ENCODE data around the gene PDZD2. TPM values are rescaled to one million over a fixed set of nuclear protein-coding genes. Genes with fewer than 3 reads are reported as not detected.
"Not testable (repeated sequence)": the region's sequence is repeated elsewhere in the genome, so short reads cannot be mapped to it uniquely, and the experiment has no call there.

Gene PDZD2
- total and polyA plus RNA-seq, 5 donors, result 40.4 to 188 (median 109) TPM

DNA sequence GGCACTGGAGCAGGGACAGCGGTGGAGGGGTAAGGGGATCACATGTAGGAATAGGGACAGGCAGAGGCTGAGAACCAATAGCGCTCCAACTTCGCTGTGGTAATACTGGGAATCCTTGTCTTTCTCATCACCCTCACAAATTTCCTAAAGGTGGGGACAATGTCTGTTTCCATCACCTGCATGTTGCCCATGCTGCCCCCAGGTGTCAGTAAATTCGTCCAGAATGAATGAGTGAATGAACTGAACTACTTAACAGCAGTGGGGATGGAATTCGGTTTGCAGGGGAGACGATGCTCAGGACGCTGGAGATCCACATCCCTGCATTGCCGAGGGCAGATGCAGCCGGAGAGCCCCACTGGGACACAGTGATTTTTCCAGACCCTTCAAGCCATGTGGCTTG, 129.9 kb downstream of the PDZD2 start:
- H3K9me3 ChIP-seq (ENCODE audit: control insufficient read depth, low read length), result no peaks in the 10 kb centered on the region
- WGBS, result 87% methylated on average over 9 of the region's 9 CpGs
- peaks cover 4% of the 10 kb centered on the region for H3K4me1 ChIP-seq (ENCODE audit: control insufficient read depth, insufficient read depth, low read length)
- H3K4me3 ChIP-seq (ENCODE audit: low read length), result no peak overlapping the region
- no peaks in the 10 kb centered on the region for H3K27me3 ChIP-seq (ENCODE audit: control insufficient read depth, insufficient read depth)
- intact Hi-C loops (cut with DNase I), result no loop called here
- H3K27ac ChIP-seq (ENCODE audit: low read length), result no peak overlapping the region
- DNase-seq, result no peak
- no peak for ATAC-seq

DNA sequence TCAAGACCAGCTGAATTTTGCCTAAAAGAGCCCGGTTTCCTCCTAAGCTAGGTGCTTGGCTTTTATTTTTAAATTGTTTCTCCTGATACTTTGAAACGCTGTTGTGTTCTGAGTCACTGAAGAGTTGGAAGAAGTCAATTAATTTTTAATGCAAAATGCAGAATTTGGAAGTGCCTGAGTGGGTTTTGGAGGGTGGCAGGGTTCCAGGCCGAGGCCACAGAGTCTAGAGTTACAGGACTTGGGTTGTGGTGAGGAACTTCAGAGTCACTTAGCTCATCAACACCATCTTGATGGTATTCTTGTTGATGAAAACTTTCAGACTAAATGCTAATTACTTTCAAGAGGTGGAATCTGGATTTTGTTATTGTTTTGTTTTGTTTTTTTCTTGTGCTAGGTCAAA, 130.6 kb downstream of the PDZD2 start:
- Histone ChIP-seq H3K27ac (ENCODE audit: low read length) (no peak overlapping the region), H3K9me3 (ENCODE audit: control insufficient read depth, low read length) (no peaks in the 10 kb centered on the region), H3K4me1 (ENCODE audit: control insufficient read depth, insufficient read depth, low read length) (peaks cover 4% of the 10 kb centered on the region), H3K4me3 (ENCODE audit: low read length) (no peak overlapping the region), H3K27me3 (ENCODE audit: control insufficient read depth, insufficient read depth) (no peaks in the 10 kb centered on the region)
- DNase-seq, result no peak
- ATAC-seq, result no peak
- 70% methylated on average over 3 of the region's 3 CpGs for WGBS
- intact Hi-C loops (cut with DNase I), result no loop called here

DNA sequence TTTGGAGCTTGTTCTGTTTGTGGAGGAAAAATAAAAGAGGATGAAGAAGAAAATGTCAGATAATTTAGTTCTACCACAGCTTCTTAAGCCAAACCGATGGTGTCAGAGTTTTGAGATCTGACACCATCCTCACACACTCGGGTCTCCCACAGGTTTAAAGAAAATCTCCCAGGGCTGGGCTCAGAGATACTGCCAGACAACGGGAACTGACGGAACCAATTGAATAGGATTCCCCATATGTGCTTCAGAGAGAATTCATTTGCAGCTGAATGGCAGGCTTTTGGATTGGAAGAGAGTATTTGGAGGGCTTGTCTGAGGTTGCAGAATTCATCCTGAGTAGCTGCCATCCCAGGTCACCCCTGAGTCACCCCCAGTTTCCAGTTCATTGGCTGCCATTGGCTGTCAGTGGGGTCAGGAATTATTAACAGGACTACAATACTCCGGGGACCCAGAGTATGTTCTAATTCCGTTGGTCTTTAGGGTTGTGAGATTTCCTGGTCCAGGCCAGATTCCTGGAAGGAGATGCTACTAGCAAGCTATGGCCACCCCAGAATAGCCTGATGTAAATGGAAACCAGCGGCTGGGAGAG, 131.3 kb downstream of the PDZD2 start:
- Histone ChIP-seq H3K4me1 (ENCODE audit: control insufficient read depth, insufficient read depth, low read length) (peaks cover 4% of the 10 kb centered on the region), H3K27me3 (ENCODE audit: control insufficient read depth, insufficient read depth) (no peaks in the 10 kb centered on the region), H3K9me3 (ENCODE audit: control insufficient read depth, low read length) (no peaks in the 10 kb centered on the region), H3K4me3 (ENCODE audit: low read length) (no peak overlapping the region), H3K27ac (ENCODE audit: low read length) (no peak overlapping the region)
- WGBS, result 48% methylated on average over 7 of the region's 7 CpGs
- intact Hi-C loops (cut with DNase I), result no loop called here
- no peak for ATAC-seq
- no peak for DNase-seq

DNA sequence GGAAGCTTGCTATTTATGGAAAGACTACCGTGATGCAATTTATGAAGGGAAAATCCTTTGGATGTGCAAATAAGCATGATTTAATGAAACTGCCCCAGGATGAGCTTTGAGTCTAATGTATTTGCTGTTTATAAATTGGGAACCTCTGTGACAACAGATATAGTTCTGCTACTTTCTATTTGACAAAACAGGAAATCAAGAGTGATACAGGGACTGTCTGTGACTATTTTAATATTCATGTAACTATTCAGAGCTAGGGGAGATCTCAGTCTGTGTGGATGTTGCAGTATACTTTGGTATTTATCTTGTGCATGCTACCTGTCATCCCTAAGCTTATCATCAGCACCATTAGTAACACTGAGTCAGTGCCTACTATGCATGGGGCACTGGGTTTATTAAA, 132.1 kb downstream of the PDZD2 start:
- DNase-seq, result no peak
- H3K27ac ChIP-seq (ENCODE audit: low read length), result no peak overlapping the region
- WGBS, result 70% methylated on average over 1 of the region's 1 CpG
- H3K27me3 ChIP-seq (ENCODE audit: control insufficient read depth, insufficient read depth), result no peaks in the 10 kb centered on the region
- intact Hi-C loops (cut with DNase I), result no loop called here
- H3K4me1 ChIP-seq (ENCODE audit: control insufficient read depth, insufficient read depth, low read length), result peaks cover 9% of the 10 kb centered on the region
- H3K4me3 ChIP-seq (ENCODE audit: low read length), result no peak overlapping the region
- H3K9me3 ChIP-seq (ENCODE audit: control insufficient read depth, low read length), result no peaks in the 10 kb centered on the region
- ATAC-seq, result no peak

DNA sequence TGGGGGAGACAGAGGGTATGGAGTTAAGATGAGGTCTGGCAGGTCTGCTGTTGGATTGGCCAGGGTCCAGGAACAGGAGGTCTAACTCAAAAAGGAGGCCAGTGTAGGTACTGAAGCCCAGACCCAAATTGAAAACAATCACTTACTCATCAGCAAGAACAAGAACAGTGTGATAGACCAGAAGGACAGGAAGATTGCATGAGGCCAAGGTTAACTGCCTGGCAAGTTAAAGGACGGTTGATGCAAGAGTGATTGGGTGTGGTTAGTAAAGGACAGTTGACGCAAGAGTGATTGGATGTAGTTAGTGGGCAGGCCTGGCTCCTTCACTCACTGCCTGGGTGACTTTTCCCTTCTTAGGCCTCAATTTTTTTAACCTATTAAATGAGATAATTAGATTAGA, 132.6 kb downstream of the PDZD2 start:
- Histone ChIP-seq H3K27ac (ENCODE audit: low read length) (no peak overlapping the region), H3K27me3 (ENCODE audit: control insufficient read depth, insufficient read depth) (no peaks in the 10 kb centered on the region), H3K4me3 (ENCODE audit: low read length) (no peak overlapping the region), H3K9me3 (ENCODE audit: control insufficient read depth, low read length) (no peaks in the 10 kb centered on the region), H3K4me1 (ENCODE audit: control insufficient read depth, insufficient read depth, low read length) (peaks cover 9% of the 10 kb centered on the region)
- no peak for ATAC-seq
- DNase-seq, result no peak
- WGBS, result 89% methylated on average over 2 of the region's 2 CpGs
- intact Hi-C loops (cut with DNase I), result no loop called here

DNA sequence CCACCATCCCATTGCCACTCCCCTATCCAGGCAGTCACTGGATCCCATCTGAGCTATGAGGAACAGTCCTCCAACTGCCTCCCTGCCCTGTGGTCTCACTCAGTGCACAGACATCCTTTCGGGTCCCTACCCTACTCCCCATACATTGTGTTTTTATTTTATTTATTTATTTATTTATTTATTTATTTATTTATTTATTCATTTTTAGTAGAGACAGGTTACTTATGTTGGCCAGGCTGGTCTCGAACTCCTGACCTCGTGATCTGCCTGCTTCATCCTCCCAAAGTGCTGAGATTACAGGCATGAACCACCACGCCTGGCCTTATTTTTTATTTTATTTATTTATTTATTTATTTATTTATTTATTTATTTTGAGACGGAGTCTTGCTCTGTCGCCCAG, 137.4 kb downstream of the PDZD2 start:
- peaks cover 14% of the 10 kb centered on the region for H3K4me1 ChIP-seq (ENCODE audit: control insufficient read depth, insufficient read depth, low read length)
- ATAC-seq; H3K4me3 ChIP-seq (ENCODE audit: low read length); intact Hi-C loops (cut with DNase I); H3K9me3 ChIP-seq (ENCODE audit: control insufficient read depth, low read length); H3K27me3 ChIP-seq (ENCODE audit: control insufficient read depth, insufficient read depth); DNase-seq; H3K27ac ChIP-seq (ENCODE audit: low read length): not testable (repeated sequence)
- WGBS, result 98% methylated on average over 6 of the region's 6 CpGs

DNA sequence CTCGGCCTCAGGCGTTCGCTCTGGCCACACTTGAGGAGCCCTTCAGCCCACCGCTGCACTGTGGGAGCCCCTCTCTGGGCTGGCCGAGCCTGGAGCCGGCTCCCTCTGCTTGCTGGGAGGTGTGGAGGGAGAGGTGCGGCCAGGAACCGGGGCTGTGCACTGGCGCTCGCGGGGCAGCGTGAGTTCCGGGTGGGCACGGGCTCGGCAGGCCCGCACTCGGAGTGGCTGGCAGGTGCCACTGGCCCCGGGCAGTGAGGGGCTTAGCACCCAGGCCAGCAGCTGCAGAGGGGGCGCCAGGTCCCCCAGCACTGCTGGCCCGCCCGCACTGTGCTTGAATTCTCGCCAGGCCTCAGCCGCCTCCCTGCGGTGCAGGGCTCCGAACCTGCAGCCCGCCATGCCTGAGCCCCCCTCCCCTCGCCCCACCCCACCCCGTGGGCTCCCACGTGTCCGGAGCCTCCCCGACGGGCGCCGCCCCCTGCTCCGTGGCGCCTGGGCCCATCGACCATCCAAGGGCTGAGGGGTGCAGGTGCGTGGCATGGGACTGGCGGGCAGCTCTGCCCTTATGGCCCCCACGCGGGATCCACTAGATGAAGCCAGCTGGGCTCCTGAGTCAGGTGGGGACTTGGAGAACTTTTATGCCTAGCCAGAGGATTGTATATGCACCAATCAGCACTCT, 138.2 kb downstream of the PDZD2 start:
- 94% methylated on average over 41 of the region's 41 CpGs for WGBS
- DNase-seq, result peak in 1 of 3 donors; percentile 49
- no peak for ATAC-seq
- no peaks in the 10 kb centered on the region for H3K27me3 ChIP-seq (ENCODE audit: control insufficient read depth, insufficient read depth)
- H3K4me3 ChIP-seq (ENCODE audit: low read length), result no peak overlapping the region
- H3K27ac ChIP-seq (ENCODE audit: low read length), result no peak overlapping the region
- intact Hi-C loops (cut with DNase I), result no loop called here
- peaks cover 12% of the 10 kb centered on the region for H3K4me1 ChIP-seq (ENCODE audit: control insufficient read depth, insufficient read depth, low read length)
- H3K9me3 ChIP-seq (ENCODE audit: control insufficient read depth, low read length), result no peaks in the 10 kb centered on the region

DNA sequence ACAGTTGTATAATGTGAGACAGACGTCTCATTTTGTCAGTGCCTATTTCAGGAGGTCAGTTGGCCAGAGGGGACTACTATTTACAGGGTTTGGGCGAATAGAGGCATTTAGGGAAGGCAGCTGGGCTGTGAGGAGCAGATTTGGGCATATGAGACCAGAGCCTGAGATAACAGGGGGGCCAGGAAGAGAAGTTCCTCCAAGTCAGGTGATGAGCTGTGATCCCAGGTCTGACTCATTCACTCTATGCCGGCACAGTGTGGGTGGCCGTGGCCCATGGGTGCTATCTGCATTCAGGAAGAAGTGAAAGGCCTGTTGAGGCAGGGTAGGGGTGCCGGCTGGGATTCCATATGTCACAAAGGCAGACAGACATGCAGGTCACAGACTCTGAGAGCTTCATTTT, 142.8 kb downstream of the PDZD2 start:
- H3K4me1 ChIP-seq (ENCODE audit: control insufficient read depth, insufficient read depth, low read length), result peaks cover 13% of the 10 kb centered on the region
- ATAC-seq (peak; percentile 13 to 33), DNase-seq (no peak)
- no peaks in the 10 kb centered on the region for H3K9me3 ChIP-seq (ENCODE audit: control insufficient read depth, low read length)
- H3K27ac ChIP-seq (ENCODE audit: low read length), result no peak overlapping the region
- WGBS, result 67% methylated on average over 5 of the region's 5 CpGs
- intact Hi-C loops (cut with DNase I), result no loop called here
- no peaks in the 10 kb centered on the region for H3K27me3 ChIP-seq (ENCODE audit: control insufficient read depth, insufficient read depth)
- no peak overlapping the region for H3K4me3 ChIP-seq (ENCODE audit: low read length)

DNA sequence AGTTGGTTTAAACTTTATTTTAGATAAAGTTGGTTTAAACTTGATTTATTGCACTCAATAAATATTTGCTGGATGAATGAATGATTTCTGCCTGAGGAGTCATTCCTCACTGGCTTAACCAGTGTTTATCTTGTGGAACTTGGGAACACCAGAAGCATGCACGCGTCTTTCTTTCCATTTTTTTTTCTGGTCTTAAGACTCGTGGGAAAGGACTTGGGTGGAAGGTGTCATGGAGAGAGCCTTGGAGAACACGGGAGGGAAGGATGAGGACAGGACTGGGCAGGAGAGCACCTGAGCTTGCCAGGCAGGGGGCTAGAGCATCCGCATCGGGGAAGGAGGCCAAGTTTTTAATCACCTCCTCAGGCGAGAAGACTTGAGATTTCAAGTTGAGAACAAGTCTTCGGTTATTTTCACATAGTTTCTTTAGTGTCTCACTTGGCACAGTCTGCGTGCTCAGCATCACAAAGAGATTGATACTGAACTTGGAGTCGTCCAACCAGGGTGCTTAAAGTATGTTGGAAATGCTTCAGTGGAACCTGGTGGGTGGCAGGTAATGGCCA, 144.2 kb downstream of the PDZD2 start:
- peaks cover 13% of the 10 kb centered on the region for H3K4me1 ChIP-seq (ENCODE audit: control insufficient read depth, insufficient read depth, low read length)
- no peak for ATAC-seq
- WGBS, result 73% methylated on average over 10 of the region's 10 CpGs

DNA sequence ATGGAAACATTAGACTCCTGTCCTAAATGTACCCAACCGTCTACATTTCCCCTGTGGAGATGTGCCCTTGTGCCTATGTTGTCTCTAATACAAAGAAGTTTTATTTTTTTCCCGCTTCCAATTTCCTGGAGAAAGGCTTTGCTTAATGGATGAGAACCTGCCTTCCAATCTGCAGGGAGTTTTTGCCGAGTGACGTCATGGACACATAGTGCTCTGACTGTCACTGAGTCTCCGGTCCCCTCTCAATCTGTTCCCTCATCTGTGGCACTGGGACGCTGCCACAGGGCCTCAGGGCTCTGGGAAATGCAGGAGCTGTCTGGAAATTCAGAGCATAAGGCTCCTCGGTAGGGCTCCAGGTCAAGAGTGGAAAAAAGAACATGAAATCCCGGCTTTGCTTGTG, 144.8 kb downstream of the PDZD2 start:
- Histone ChIP-seq H3K27ac (ENCODE audit: low read length) (peak overlapping the region; percentile 48), H3K27me3 (ENCODE audit: control insufficient read depth, insufficient read depth) (no peaks in the 10 kb centered on the region), H3K4me3 (ENCODE audit: low read length) (no peak overlapping the region), H3K9me3 (ENCODE audit: control insufficient read depth, low read length) (no peaks in the 10 kb centered on the region), H3K4me1 (ENCODE audit: control insufficient read depth, insufficient read depth, low read length) (peaks cover 13% of the 10 kb centered on the region)
- peak in 1 of 2 donors; percentile 22 for ATAC-seq
- intact Hi-C loops (cut with DNase I), result no loop called here
- DNase-seq, result no peak
- WGBS, result 82% methylated on average over 8 of the region's 8 CpGs

More for the DNA sequence above, 144.2 kb downstream of the PDZD2 start:
- no peak for DNase-seq
- Histone ChIP-seq H3K27me3 (ENCODE audit: control insufficient read depth, insufficient read depth) (no peaks in the 10 kb centered on the region), H3K27ac (ENCODE audit: low read length) (peak overlapping the region; percentile 48), H3K9me3 (ENCODE audit: control insufficient read depth, low read length) (no peaks in the 10 kb centered on the region), H3K4me3 (ENCODE audit: low read length) (no peak overlapping the region)
- intact Hi-C loops (cut with DNase I), result no loop called here

DNA sequence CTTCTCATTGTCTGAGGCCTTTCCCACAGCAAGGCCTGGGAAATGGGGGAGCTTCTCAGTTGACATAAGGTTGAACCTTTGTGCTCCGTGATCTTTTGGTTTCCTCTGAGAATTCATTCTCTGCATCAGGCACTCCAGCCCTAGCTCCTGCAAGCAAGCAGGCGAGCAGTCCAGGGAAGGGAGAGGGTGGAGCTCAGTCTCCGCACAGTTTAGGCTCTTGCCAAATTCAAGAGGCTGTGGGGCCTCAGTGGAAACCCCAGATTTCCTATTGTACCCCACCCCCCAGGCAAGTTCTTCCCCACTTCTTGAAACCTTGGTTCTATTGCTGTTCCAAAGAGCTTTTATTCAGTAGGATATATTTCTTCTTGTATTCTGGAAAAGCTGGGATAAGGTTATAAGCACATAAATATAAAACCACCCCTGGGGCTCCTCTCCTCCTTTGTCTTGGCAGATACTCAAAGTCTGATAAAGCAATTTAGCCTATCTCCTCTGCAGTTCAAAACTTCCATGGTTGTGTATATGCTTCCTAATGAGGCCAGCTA, 147.2 kb downstream of the PDZD2 start:
- DNase-seq (no peak), ATAC-seq (peak; percentile 44 to 76)
- H3K4me1 ChIP-seq (ENCODE audit: control insufficient read depth, insufficient read depth, low read length), result peaks cover 5% of the 10 kb centered on the region
- no peaks in the 10 kb centered on the region for H3K9me3 ChIP-seq (ENCODE audit: control insufficient read depth, low read length)
- peak overlapping the region; percentile 38 for H3K27ac ChIP-seq (ENCODE audit: low read length)
- 32% methylated on average over 3 of the region's 3 CpGs for WGBS
- H3K27me3 ChIP-seq (ENCODE audit: control insufficient read depth, insufficient read depth), result no peaks in the 10 kb centered on the region
- intact Hi-C loops (cut with DNase I), result no loop called here
- H3K4me3 ChIP-seq (ENCODE audit: low read length), result no peak overlapping the region
